Fibroblast of pulmonary artery (primary cell): Measurements from ENCODE around the gene METTL1.

Experiments
- DNase-seq: peaks from one replicate; pipeline ENCODE4 v3.0.0-alpha.2; 2010; ENCODE audit warnings: low read depth
- H3K4me3 ChIP-seq: replicated peaks from 2 replicates; pipeline ENCODE4 v1.5.1; 2011; ENCODE audit warnings: low read depth, mild to moderate bottlenecking, control low read depth, low read length, moderate library complexity
- CTCF ChIP-seq: IDR thresholded peaks from 2 replicates; pipeline ENCODE4 v1.5.1; 2011; ENCODE audit warnings: mild to moderate bottlenecking, control low read depth, low read length, inconsistent platforms; ENCODE audit errors: missing control alignments

Gene METTL1

GRCh38 chr12:57735952-57736740 is 35.8 kb downstream of the METTL1 start:
- TF ChIP-seq CTCF: peak; percentile 29
- DNase-seq: peak; percentile 29
- H3K4me3 ChIP-seq: peak overlapping the region; percentile 24

- no peak for DNase-seq
- no peak for TF ChIP-seq CTCF
- no peak overlapping the region for H3K4me3 ChIP-seq
Measured at GRCh38 chr12:57735198-57735855, 36.6 kb downstream of the METTL1 start.

- no peak for DNase-seq
- no peak for TF ChIP-seq CTCF
- H3K4me3 ChIP-seq: no peak overlapping the region
Measured at GRCh38 chr12:57734591-57734990, 37.3 kb downstream of the METTL1 start.

- no peak overlapping the region for H3K4me3 ChIP-seq
- DNase-seq: no peak
- TF ChIP-seq CTCF: no peak
Measured at GRCh38 chr12:57733928-57734327, 38.0 kb downstream of the METTL1 start.

- H3K4me3 ChIP-seq: no peak overlapping the region
- DNase-seq: no peak
- TF ChIP-seq CTCF: no peak
Measured at GRCh38 chr12:57732726-57733593, 38.9 kb downstream of the METTL1 start.

GRCh38 chr12:57732270-57732669 is 39.6 kb downstream of the METTL1 start:
- no peak for DNase-seq
- no peak for TF ChIP-seq CTCF
- H3K4me3 ChIP-seq: no peak overlapping the region
